Adrenal gland (tissue), 12 donors: ENCODE measurements around the gene BDKRB1. TPM values are rescaled to one million over a fixed set of nuclear protein-coding genes. Genes with fewer than 3 reads are reported as not detected.

Experiments
- DNase-seq, 7 donors: peaks; one replicate each; pipeline ENCODE4 v3.0.0-alpha.2; 2019 to 2020
- H3K27ac ChIP-seq, 5 donors: fragments of 200-600 bp; sonication (generic) in 4 of 5; 1 replicate in 3 of 5; 2 replicates in 2 of 5; pipeline versions ENCODE4 v1.5.1 to v1.8.0; 2016 to 2020; ENCODE audit warnings: mild to moderate bottlenecking in 1 of 5
- H3K27me3 ChIP-seq: fragments of 200-600 bp; 2 replicates; pipeline ENCODE4 v1.8.0; 2021
- H3K36me3 ChIP-seq, 2 donors: fragments of 200-600 bp; replicated peaks in 1 of 2; 1 replicate in 1 of 2; 2 replicates in 1 of 2; pipeline versions ENCODE4 v1.5.1 to v1.8.0; 2018 to 2022
- H3K4me1 ChIP-seq, 2 donors: fragments of 200-600 bp; replicated peaks in 1 of 2; 1 replicate in 1 of 2; 2 replicates in 1 of 2; pipeline versions ENCODE4 v1.5.1 to v1.8.0; 2018 to 2021
- H3K4me3 ChIP-seq, 4 donors: fragments of 200-600 bp; sonication (generic) in 3 of 4; one replicate each; pipeline ENCODE4 v1.5.1; 2016 to 2018
- H3K9me3 ChIP-seq, 3 donors: fragments of 200-600 bp; sonication (generic) in 1 of 3; replicated peaks in 1 of 3; 1 replicate in 2 of 3; 2 replicates in 1 of 3; pipeline versions ENCODE4 v1.5.1 to v1.8.0; 2016 to 2021
- CTCF ChIP-seq, 6 experiments: fragments of 450-650 bp in 4 of 6; fragments of 200-600 bp in 2 of 6; sonication (generic) in 1 of 6; IDR thresholded peaks; 1 replicate in 5 of 6; 2 replicates in 1 of 6; pipeline versions ENCODE4 v1.5.1 to v1.8.0; 2016 to 2021; ENCODE audit warnings: antibody characterized with exemption in 6 of 6, mild to moderate bottlenecking in 2 of 6, moderate library complexity in 1 of 6
- POLR2A ChIP-seq, 2 donors: fragments of 450-650 bp; IDR thresholded peaks; one replicate each; pipeline ENCODE4 v1.6.1; 2017; ENCODE audit warnings: antibody characterized with exemption in 2 of 2, mild to moderate bottlenecking in 2 of 2, moderate library complexity in 1 of 2
- WGBS, 4 donors: extraction: QIAGEN DNeasy Blood & Tissue Kit in 2 of 4; methylation state at CpG; one replicate each; pipeline versions ENCODE4 v1.1.5 to v1.1.7; 2013 to 2017; 5-methylcytosine and 5-hydroxymethylcytosine counted together
- intact Hi-C, 2 donors: fragments of 100-400 bp; cut with DNase I; formaldehyde crosslinking; loops; one replicate each; pipeline versions ENCODE4 v1.14.1 to v1.15.0; 2022 to 2023
- polyA plus RNA-seq, 3 donors: library from polyadenylated mRNA; stranded (reverse); fragments of 200-250 nt in 2 of 3; fragments of 350-450 nt in 1 of 3; fragmentation: Illumina TruSeq in 1 of 3; extraction: RNeasy Lipid Tissue Mini Kit (QIAGEN cat#74804) in 1 of 3; gene quantifications; one replicate each; pipeline ENCODE4 v1.2.3, GENCODE V29; 2013 to 2014
- total RNA-seq, 9 donors: library from RNA; depleted of rRNA in 4 of 9; stranded (reverse); fragments of >200 nt in 4 of 9; fragments of 120-200 nt in 1 of 9; fragmentation: NEBNext Ultra II Directional in 1 of 9; extraction: Animal tissue kit (Norgen Biotek cat#: 25700) in 1 of 9; gene quantifications; one replicate each; pipeline versions ENCODE4 v1.1.0 to v1.2.4, GENCODE V29; 2013 to 2023
- donor health status: healthy with polysubstance abuse.
- donor health status: Bipolar disorder and iron deficiency.
- donor health status: DM: yes; HTN: yes; CAD: no.
- donor health status: DM: no; HTN: no; CAD: no.
- donor health status: DM: no; HTN: no; CAD: no.
- donor health status: DM: yes; HTN: yes; CAD: no.

The BDKRB1 gene
- total and polyA plus RNA-seq, 12 donors = 0.25 to 0.98 (median 0.88) TPM; not detected in 9

- H3K27me3 ChIP-seq = no peaks in the 10 kb centered on the region
- TF ChIP-seq CTCF (IDR thresholded peaks at IDR 0.05) (no peak), POLR2A (IDR thresholded peaks at IDR 0.05) (no peak)
- no peak for DNase-seq
- no peak overlapping the region for H3K4me3 ChIP-seq
- H3K27ac ChIP-seq = no peak overlapping the region
- intact Hi-C loops = no loop called here
- H3K9me3 ChIP-seq = no peaks in the 10 kb centered on the region
- 64 to 77% (median 72%) methylated on average over 8 of the region's 8 CpGs for WGBS, 4 donors
- H3K36me3 ChIP-seq = no peaks in the 10 kb centered on the region
- no peaks in the 10 kb centered on the region for H3K4me1 ChIP-seq
Measured at GRCh38 chr14:96221841-96222240, 34.2 kb upstream of the BDKRB1 start.

GRCh38 chr14:96224480-96225096 is 31.4 kb upstream of the BDKRB1 start:
- Histone ChIP-seq H3K9me3 (no peaks in the 10 kb centered on the region), H3K36me3 (no peaks in the 10 kb centered on the region), H3K4me1 (no peaks in the 10 kb centered on the region), H3K27me3 (no peaks in the 10 kb centered on the region), H3K27ac (peak overlapping the region in 1 of 5 donors; percentile 45), H3K4me3 (no peak overlapping the region)
- intact Hi-C loops = no loop called here
- DNase-seq = no peak
- 52 to 71% (median 60%) methylated on average over 8 of the region's 8 CpGs for WGBS, 4 donors
- no peak for TF ChIP-seq CTCF (IDR thresholded peaks at IDR 0.05)
- no peak for TF ChIP-seq POLR2A (IDR thresholded peaks at IDR 0.05)

GRCh38 chr14:96225213-96225612 is 30.8 kb upstream of the BDKRB1 start:
- no peaks in the 10 kb centered on the region for H3K9me3 ChIP-seq
- no peak overlapping the region for H3K4me3 ChIP-seq
- no peak for DNase-seq
- H3K36me3 ChIP-seq = no peaks in the 10 kb centered on the region
- H3K27ac ChIP-seq = peak overlapping the region in 1 of 5 donors; percentile 45
- intact Hi-C loops = no loop called here
- no peak for TF ChIP-seq POLR2A (IDR thresholded peaks at IDR 0.05)
- no peak for TF ChIP-seq CTCF (IDR thresholded peaks at IDR 0.05)
- no peaks in the 10 kb centered on the region for H3K4me1 ChIP-seq
- 81 to 89% (median 86%) methylated on average over 5 of the region's 5 CpGs for WGBS, 4 donors
- H3K27me3 ChIP-seq = no peaks in the 10 kb centered on the region

- TF ChIP-seq POLR2A (IDR thresholded peaks at IDR 0.05) (no peak), CTCF (IDR thresholded peaks at IDR 0.05) (no peak)
- peak overlapping the region in 1 of 5 donors; percentile 45 for H3K27ac ChIP-seq
- no peaks in the 10 kb centered on the region for H3K4me1 ChIP-seq
- intact Hi-C loops = no loop called here
- H3K27me3 ChIP-seq = no peaks in the 10 kb centered on the region
- no peak for DNase-seq
- H3K4me3 ChIP-seq = no peak overlapping the region
- H3K9me3 ChIP-seq = no peaks in the 10 kb centered on the region
- 33 to 51% (median 45%) methylated on average over 3 to 5 of the region's 5 CpGs for WGBS, 4 donors
- no peaks in the 10 kb centered on the region for H3K36me3 ChIP-seq
Measured at GRCh38 chr14:96225745-96226151, 30.3 kb upstream of the BDKRB1 start.
